ENCODE measurements around the gene EBI3. TPM values are rescaled to one million over a fixed set of nuclear protein-coding genes. Genes with fewer than 3 reads are reported as not detected.
A peak's percentile ranks its signal among the peaks of the same experiment; 100 is the strongest.

The EBI3 gene
- total and polyA plus RNA-seq, 12 donors: 0.44 to 18.0 (median 6.2) TPM

- intact Hi-C loops (cut with DNase I): no loop called here
- H3K36me3 ChIP-seq (replicated peaks in 1 of 2): no peaks in the 10 kb centered on the region
- no peak for DNase-seq
- no peak overlapping the region for H3K27ac ChIP-seq
- peaks cover 12 to 13% of the 10 kb centered on the region in 2 donors for H3K4me1 ChIP-seq (replicated peaks in 1 of 2)
- no peak overlapping the region for H3K4me3 ChIP-seq
- no peaks in the 10 kb centered on the region for H3K9me3 ChIP-seq (replicated peaks in 1 of 3)
- WGBS, 4 donors: 14 to 45% (median 30%) methylated on average over 2 to 4 of the region's 4 CpGs
- peaks cover 25% of the 10 kb centered on the region for H3K27me3 ChIP-seq
- TF ChIP-seq POLR2A (IDR thresholded peaks at IDR 0.05): no peak
- no peak for TF ChIP-seq CTCF (IDR thresholded peaks at IDR 0.05)
Observed at GRCh38 chr19:4278010-4278409, 48.7 kb downstream of the EBI3 start.

GRCh38 chr19:4278419-4279266 is 49.3 kb downstream of the EBI3 start, which contains the start of gene SHD:
SHD (plus strand) TSS chr19:4279266; CDS start chr19:4280064, 798 bp downstream.
- DNase-seq: no peak
- Histone ChIP-seq H3K36me3 (replicated peaks in 1 of 2) (no peaks in the 10 kb centered on the region), H3K4me1 (replicated peaks in 1 of 2) (peaks cover 12 to 13% of the 10 kb centered on the region in 2 donors), H3K9me3 (replicated peaks in 1 of 3) (no peaks in the 10 kb centered on the region), H3K4me3 (peak within 1 kb of the TSS in 2 of 4 donors; percentile 6 to 41), H3K27ac (no peak within 1 kb of the TSS), H3K27me3 (peaks cover 25% of the 10 kb centered on the region)
- no peak for TF ChIP-seq CTCF (IDR thresholded peaks at IDR 0.05)
- TF ChIP-seq POLR2A (IDR thresholded peaks at IDR 0.05): no peak
- WGBS, 4 donors: 4 to 7% (median 5%) methylated on average over 11 to 41 of the region's 44 CpGs
- intact Hi-C loops (cut with DNase I): no loop called here

GRCh38 chr19:4279267-4279529 is 49.9 kb downstream of the EBI3 start:
- Histone ChIP-seq H3K27me3 (peaks cover 25% of the 10 kb centered on the region), H3K27ac (no peak overlapping the region), H3K4me1 (replicated peaks in 1 of 2) (peaks cover 12 to 13% of the 10 kb centered on the region in 2 donors), H3K36me3 (replicated peaks in 1 of 2) (no peaks in the 10 kb centered on the region), H3K9me3 (replicated peaks in 1 of 3) (no peaks in the 10 kb centered on the region), H3K4me3 (peak overlapping the region in 2 of 4 donors; percentile 6 to 41)
- TF ChIP-seq CTCF (IDR thresholded peaks at IDR 0.05): no peak
- TF ChIP-seq POLR2A (IDR thresholded peaks at IDR 0.05): no peak
- 0 to 1% (median 1%) methylated on average over 11 to 27 of the region's 30 CpGs; no CpG with 5 or more reads in 1 of the 4 donors for WGBS, 4 donors
- intact Hi-C loops (cut with DNase I): no loop called here
- DNase-seq: no peak

- no peak overlapping the region for H3K27ac ChIP-seq
- intact Hi-C loops (cut with DNase I): no loop called here
- H3K36me3 ChIP-seq (replicated peaks in 1 of 2): no peaks in the 10 kb centered on the region
- peak overlapping the region in 2 of 4 donors; percentile 6 to 41 for H3K4me3 ChIP-seq
- H3K9me3 ChIP-seq (replicated peaks in 1 of 3): no peaks in the 10 kb centered on the region
- no peak for TF ChIP-seq CTCF (IDR thresholded peaks at IDR 0.05)
- TF ChIP-seq POLR2A (IDR thresholded peaks at IDR 0.05): no peak
- peaks cover 9 to 12% of the 10 kb centered on the region in 2 donors for H3K4me1 ChIP-seq (replicated peaks in 1 of 2)
- 1 to 3% (median 2%) methylated on average over 11 to 71 of the region's 71 CpGs for WGBS, 4 donors
- H3K27me3 ChIP-seq: peaks cover 25% of the 10 kb centered on the region
- DNase-seq: no peak
Observed at GRCh38 chr19:4279530-4280422, 50.5 kb downstream of the EBI3 start.

Data from adrenal gland (tissue), 12 donors.